ENCODE data around the gene LRRC27.

DNA sequence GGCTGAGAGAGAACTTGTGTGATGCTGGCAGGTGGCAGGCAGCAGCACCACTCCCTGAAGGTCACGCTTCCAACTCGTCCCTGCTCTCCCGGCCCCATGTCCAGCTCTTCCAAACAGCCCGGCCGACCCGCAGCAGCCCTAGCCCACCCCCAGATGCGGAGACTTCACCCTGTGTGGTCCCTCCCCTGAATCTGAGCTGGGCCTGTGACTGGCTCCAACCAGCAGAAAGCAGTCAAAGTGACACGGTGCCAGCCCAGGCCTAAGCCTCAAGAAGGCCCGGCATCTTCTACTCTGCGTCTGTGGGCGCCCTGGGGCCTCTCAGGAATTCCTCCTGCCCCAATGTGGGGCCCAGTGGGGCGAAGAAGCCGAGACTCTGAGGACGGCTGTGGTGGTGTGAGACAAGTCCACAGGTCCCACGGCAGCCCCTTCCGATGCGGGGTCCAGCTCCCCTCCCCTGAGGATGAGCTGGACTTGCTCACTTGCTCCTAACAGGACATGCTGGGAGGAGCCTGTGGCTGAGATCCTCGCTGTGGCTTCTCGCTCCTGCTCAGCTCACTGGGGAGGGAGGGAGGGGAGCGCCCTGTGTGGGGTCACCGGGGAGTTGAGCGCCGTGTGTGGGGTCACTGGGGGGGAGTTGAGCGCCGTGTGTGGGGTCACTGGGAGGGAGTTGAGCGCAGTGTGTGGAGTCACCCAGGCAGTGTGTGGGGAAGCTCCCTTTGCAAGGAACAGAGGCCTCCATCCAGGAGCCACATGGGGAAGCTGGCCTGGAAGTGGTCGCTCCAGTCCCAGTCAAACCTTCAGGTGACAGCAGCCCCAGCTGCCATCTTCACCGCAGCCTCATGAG is 33.7 kb upstream of the LRRC27 start:
- TF ChIP-seq, protein P1, sequence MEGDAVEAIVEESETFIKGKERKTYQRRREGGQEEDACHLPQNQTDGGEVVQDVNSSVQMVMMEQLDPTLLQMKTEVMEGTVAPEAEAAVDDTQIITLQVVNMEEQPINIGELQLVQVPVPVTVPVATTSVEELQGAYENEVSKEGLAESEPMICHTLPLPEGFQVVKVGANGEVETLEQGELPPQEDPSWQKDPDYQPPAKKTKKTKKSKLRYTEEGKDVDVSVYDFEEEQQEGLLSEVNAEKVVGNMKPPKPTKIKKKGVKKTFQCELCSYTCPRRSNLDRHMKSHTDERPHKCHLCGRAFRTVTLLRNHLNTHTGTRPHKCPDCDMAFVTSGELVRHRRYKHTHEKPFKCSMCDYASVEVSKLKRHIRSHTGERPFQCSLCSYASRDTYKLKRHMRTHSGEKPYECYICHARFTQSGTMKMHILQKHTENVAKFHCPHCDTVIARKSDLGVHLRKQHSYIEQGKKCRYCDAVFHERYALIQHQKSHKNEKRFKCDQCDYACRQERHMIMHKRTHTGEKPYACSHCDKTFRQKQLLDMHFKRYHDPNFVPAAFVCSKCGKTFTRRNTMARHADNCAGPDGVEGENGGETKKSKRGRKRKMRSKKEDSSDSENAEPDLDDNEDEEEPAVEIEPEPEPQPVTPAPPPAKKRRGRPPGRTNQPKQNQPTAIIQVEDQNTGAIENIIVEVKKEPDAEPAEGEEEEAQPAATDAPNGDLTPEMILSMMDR (IDR thresholded peaks at IDR 0.05): no peak
- no peak for TF ChIP-seq POLR2A (IDR thresholded peaks at IDR 0.05)
